Activated CD4-positive, alpha-beta T cell treated with anti-CD3 and anti-CD28 coated beads for 1 hour (primary cell): ENCODE data around the gene CAPN12.

ENCODE experiments used
- DNase-seq: peaks from one replicate; pipeline ENCODE4 v3.0.0-alpha.2; 2020

The CAPN12 gene

GRCh38 chr19:38708413-38709024, 35.8 kb downstream of the CAPN12 start:
- no peak for DNase-seq

DNA sequence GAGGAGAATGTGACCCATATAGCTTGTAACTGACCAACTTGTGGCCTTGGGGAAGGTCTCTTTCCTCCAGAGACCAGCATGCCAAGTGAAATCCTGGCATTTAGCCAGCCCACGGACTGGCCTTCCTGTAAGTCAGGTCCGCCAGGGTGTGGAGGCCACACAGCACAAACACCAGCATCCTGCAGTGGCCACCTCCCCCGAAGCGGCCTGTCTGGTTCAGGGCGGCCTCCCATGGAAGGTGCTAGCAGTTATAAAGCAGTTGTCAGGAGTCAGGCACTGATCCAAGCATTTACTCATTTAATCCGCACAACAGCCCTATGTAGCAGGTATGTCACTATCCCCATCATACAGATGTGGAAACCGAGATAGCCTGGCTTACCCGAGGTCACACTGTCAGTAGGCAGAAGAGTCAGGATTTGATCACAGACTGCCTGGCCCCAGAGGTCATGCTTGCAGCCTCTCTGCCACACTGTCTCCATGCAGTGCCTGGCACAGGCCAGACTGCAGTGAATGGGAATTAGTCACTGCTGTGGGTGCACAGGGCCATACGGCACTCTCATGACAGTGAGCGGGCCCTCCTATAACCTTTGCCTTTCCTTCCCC, 36.7 kb downstream of the CAPN12 start:
- no peak for DNase-seq

GRCh38 chr19:38706792-38707511, 37.3 kb downstream of the CAPN12 start:
- DNase-seq, result no peak

DNA sequence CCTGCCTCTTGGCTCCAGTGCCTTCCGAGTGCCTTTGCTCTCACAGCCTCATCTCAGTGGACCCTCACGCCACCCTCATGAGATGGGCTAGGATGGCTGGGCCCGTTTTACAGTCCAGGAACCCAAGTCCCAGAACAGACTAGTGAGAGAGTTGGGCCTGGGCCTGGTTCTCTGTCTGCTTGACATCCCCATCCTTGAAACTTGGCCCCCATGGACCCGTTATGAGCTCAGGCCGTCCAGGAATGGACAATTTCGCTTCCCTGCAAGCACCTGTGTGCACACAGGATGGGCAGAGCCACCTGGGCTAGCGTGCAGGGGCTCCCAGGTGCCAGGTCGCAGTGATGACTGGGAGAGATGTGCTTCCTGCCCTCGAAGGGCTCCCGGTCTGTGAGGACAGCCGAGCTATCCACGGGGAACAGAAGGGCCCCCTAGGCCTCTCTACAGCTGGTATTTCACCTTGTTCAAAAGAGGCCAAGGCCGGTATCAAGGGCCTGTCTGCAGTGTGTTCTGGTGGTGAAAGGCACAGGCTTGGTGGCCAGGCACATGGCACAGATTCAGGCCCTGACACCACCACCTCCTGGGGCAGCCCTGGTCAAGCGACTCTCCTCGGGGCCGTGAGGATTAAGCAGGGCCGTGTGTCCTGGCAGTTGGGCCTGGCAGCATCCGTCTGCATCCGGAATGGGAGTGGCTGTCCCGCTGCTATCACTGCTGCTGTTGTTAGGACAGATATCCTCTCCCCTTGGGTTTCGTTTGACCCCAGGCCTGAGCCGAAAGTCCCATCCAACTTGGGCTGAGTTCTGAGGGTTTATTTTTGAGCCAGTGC, 38.9 kb downstream of the CAPN12 start:
- no peak for DNase-seq

- no peak for DNase-seq
These were observed 39.7 kb downstream of the CAPN12 start for GRCh38 chr19:38704488-38705026.

GRCh38 chr19:38703509-38703908, 40.8 kb downstream of the CAPN12 start:
- DNase-seq, result no peak

DNA sequence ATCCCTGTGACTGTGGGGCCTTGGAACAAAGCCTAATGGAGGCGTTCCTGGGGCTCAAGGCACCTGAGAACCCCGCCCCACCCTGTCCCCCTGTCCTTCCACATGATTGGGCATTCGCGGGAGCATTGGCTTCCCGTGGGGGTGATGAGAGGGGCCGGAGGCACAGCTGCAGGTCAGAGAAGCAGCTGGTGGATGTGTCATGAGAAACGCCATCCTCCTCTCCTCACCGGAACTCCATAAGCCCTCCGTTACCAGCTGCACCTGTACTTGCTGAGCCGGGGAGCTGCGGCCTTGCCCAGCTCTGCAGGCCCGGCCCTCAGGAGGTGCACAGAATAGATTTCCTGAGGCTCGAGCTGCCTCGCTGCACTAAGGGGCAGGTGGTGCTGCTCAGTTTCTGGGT, 42.0 kb downstream of the CAPN12 start:
- no peak for DNase-seq

- no peak for DNase-seq
These were observed 42.7 kb downstream of the CAPN12 start for GRCh38 chr19:38701455-38702063.

- DNase-seq, result no peak
These were observed 43.3 kb downstream of the CAPN12 start for GRCh38 chr19:38700902-38701454.

DNA sequence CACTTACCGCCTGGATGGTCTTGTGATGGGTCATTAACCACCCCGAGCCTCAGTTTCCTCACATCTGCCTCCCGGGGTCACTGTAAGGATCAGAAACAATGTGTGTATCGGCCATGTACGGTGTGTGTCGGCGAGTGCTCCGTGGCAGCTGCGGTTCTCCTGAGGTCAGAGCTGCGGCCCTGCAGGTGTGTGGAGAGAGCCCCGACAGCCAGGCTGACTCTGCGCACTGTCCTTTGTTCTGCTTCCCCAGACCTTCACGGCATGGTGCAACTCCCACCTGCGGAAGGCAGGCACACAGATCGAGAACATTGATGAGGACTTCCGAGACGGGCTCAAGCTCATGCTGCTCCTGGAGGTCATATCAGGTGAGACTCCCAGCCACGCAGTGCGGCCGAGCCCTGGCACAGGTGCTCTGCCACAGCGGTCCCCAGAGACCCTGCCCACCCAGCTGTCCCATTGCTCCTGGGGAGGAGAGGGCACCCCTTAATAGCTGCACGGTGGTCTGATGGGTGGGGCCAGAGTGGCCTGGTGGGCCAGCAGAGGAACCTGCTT, 43.8 kb downstream of the CAPN12 start:
- no peak for DNase-seq

DNA sequence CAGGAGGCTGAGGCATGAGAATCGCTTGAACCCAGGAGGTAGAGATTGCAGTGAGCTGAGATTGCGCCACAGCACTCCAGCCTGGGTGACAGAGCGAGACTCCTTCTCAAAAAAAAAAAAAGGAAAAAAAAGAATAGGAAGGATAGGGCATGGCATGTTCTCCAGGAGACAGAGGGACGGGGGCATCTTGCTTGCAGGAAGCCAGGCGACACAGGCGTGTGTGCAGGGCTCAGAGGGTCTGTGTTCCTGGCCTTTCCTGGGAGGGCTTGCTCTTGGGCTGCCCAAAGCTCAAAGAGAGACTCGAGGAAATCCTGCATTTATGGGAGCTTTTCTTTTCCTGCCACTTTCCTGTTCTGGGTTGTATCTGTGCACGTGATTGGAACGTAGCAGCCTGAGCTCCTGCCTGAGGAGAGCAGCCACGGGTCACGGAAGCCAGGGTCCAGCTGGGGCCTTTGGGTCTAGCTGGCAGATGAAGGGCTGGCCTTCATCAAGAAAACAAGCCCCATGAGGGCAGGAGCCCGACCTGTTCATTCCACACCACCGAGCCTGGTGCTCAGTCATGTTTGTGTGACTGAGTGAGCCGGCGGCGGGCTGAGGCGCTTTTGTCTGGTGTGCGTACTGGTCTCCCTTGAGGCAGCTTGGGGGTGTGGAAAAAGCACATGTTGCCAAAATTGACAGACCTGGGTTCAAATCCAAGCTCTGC, 44.5 kb downstream of the CAPN12 start:
- no peak for DNase-seq

DNA sequence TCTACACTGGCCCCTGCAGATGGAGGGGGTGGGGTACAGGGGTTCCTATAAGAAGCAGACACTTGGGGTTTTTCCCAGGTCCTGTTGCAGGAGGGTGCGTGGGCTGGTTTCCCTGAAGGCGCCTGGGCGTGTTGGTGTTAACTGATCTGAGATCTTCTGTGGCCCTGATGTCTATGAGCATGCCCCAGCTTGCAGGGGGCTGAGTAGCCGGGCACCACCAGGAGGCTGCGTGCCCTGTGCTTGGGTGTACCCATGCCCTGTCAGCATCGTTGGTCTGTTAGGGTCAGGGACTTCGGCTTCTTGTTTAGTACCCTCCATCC, 45.3 kb downstream of the CAPN12 start:
- DNase-seq, result no peak

DNA sequence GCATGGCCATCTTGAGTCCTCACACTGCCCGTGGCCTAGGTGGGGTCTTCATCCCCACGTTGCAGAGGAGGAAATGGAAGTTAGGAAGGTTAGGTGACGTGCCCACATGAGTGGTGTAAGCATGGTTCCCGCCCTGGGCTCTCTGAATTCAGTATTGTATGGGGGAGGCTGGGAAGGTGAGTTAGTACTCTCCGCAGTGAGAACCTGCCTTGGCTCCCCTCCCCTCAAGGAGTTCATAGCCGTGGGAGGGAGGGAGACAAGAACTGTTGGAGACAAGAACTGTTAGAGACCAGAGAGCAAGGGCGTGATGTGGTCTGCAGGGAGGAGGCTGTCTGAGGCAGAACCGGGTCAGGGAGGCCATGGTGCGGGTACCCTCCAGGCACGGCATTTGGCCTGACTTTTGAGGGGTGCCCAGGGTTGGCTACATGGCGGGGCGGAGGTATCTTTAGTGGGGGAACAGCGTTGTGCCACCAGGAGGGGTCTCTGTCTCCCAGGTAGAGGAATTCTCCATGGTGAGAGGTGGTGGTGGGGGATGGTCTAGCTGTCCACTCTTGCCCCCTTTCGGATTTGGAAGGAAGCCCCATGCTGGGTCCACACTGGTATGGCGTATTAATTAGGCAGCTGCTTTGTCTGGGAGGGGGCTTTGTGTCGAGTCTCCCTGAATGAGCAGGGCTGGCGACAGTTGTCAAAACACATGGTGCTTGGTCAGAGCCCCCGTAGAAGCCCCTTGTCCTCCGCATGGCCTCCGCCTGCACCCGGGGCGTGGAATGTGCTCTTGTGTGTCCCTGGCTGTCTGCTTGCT, 45.8 kb downstream of the CAPN12 start:
- DNase-seq, result no peak

GRCh38 chr19:38697641-38698071, 46.6 kb downstream of the CAPN12 start:
- no peak for DNase-seq

GRCh38 chr19:38697197-38697596, 47.1 kb downstream of the CAPN12 start:
- no peak for DNase-seq

DNA sequence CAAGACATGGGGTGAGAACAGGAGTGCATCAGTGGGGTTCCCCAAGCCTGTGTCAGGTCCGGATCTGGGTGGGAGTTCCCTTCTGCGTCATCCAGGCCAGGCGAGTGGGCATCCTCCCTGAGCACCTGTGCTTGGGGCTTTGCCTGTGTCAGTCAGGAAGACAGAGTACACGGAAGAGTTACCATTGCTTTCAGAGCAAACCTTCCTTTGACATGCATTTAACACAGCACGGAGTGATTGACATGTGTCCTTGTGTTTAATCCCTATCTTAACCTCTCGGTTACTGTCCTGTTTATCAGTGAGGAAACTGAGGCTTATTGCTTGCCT, 47.6 kb downstream of the CAPN12 start:
- no peak for DNase-seq

DNA sequence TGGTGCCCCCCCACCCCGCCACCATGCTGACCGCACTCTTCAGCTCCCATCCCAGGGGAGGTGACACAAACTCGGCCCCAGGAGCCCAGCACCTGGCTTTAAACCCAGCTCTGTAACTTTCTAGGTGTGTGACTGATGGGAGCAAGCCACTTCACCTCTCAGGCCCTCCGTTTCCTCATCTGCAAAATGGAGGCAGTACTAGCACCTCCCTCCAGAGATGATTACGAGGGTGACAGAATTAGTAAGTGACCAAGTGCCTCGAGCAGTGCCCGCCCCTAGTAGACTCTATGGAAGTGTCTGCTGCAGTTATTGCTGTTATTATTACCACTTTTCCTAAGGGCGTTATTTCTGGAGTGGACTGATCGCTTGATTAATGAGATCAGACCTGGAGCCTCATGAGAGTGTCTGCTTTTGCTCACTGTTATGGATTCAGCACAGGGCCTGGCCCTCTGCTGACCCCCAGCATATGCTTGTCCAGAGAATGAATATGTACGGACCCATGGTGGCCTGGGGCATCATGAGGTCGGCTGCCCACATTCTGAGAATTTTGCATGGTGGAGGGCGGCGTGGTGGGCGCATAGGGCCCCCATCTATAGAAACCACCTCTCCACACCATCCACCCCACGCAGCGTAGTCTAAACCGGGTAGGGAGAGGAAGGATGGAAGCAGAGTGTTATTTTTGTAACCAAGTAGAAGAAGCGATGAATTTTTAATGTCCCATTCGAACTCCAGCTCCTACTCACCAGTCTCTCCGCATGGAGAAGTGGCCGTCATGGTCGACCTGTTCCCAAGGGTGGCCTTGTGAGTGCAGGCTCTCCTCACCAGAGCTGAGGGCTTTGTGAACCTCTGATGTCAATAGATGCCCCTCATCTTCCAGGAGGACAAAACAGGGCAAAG, 48.2 kb downstream of the CAPN12 start:
- DNase-seq, result no peak

DNA sequence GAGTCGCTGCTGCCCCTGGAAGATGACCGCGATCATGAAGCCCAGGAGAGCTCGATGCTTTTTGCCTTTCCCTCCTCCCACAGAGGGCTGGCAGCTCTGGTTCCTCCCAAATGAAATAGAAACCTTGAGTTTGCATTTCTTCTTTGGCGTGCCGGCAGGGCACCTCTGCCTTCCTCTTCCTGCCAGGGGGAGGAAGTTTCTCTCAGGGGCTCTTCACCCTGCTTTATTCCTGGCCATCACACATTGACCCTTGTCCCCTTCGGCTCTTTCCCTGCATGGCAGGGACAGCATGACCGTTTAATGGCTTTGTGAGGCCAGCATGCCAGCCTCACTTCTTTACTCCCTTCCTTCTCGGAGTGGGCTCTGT, 49.0 kb downstream of the CAPN12 start:
- DNase-seq, result no peak

DNA sequence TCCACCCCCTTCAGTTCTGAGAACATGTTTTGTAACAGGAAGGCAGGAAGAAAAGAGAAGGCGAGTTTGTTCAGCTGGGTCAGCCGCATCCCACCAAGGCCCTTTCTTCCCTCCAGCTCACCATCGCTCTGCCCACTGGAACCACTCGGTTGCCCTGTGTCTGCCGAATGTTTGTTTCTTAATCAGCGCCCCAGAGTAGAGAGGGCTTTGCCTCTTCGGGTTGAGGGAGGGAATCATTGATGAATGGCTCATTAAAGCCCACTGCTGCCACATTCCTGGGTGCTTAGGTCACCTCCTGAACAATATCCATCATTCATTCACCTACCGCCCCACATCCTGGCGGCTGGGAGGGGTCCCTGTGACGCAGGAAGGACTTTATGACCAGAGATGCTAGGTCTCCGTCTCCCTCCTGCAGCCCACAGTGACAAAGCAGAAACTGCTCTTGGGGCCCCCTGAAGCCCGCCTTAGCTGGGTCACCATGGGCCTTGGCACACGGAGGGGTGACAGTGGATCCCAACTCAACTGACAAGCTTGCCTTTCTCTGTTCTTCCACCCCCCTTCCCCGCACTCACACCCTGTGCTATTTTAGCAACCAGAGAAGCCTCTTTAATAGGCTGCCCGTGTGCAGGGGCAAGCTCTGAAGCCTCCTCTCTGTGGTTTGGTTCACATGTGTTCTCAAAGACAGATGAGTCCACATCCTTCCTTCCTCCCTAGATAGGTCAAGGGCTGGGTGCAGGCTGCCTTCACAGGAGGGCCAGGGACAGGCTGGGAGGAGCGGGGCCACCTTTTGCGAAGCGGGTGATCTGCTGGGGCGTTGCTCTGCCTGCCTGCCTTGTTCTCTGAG, 50.7 kb downstream of the CAPN12 start:
- no peak for DNase-seq
